ENCODE measurements around the gene FTSJ1. TPM values are rescaled to one million over a fixed set of nuclear protein-coding genes. Genes with fewer than 3 reads are reported as not detected.

FTSJ1 gene
- total and polyA plus RNA-seq, 2 experiments from 2014 or later = 42.8 to 76.3 TPM

GRCh38 chrX:48460606-48461005 is 15.4 kb upstream of the FTSJ1 start:
- no peak overlapping the region for H3K4me2 ChIP-seq
- H3K36me3 ChIP-seq (ENCODE audit: insufficient read depth) = no peaks in the 10 kb centered on the region; the same call in 1 of the 2 replicates
- Mint-ChIP-seq H3K36me3 (ENCODE audit: low read depth) (peaks cover 52% of the 10 kb centered on the region), H3K27me3 (ENCODE audit: insufficient read depth, low read depth, poor library complexity) (peaks cover 2% of the 10 kb centered on the region), H3K4me1 (no peaks in the 10 kb centered on the region; the same call in 2 of the 3 replicates), H3K4me3 (no peak overlapping the region), H3K9me3 (no peaks in the 10 kb centered on the region; the same call in 1 of the 3 replicates), H3K27ac (no peak overlapping the region)
- no peaks in the 10 kb centered on the region for H4K20me1 ChIP-seq (replicated peaks; ENCODE audit: insufficient read depth)
- no peaks in the 10 kb centered on the region for H3K27me3 ChIP-seq (ENCODE audit: insufficient read depth)
- H3K9me2 ChIP-seq (ENCODE audit: insufficient read depth) = no peaks in the 10 kb centered on the region
- DNase-seq (ENCODE audit: low spot score) (no peak), ATAC-seq (no peak)
- H3K4me3 ChIP-seq = no peak overlapping the region
- no peak overlapping the region for H2AFZ ChIP-seq
- no peaks in the 10 kb centered on the region for H3F3A ChIP-seq (replicated peaks; ENCODE audit: low read depth)
- no peaks in the 10 kb centered on the region for H3K79me2 ChIP-seq (replicated peaks; ENCODE audit: insufficient read depth)
- H3K4me1 ChIP-seq (ENCODE audit: insufficient read depth) = no peaks in the 10 kb centered on the region
- H3K27ac ChIP-seq (ENCODE audit: low read depth) = no peak overlapping the region
- TF ChIP-seq STAT1 (IDR thresholded peaks at IDR 0.05; ENCODE audit: unreplicated experiment) (no peak), CREB1 (CRISPR knock-in tag; IDR thresholded peaks at IDR 0.05; ENCODE audit: low read depth) (no peak), ETS1 (IDR thresholded peaks at IDR 0.05) (no peak), ZNF462 (CRISPR knock-in tag; IDR thresholded peaks at IDR 0.05) (no peak), ZNF114 (CRISPR knock-in tag; IDR thresholded peaks at IDR 0.05) (no peak), POLR2AphosphoS5 (IDR thresholded peaks at IDR 0.05; ENCODE audit: low read depth) (no peak)
